Keratinocyte (primary cell): ENCODE results near the gene SCTR. TPM values are rescaled to one million over a fixed set of nuclear protein-coding genes. Genes with fewer than 3 reads are reported as not detected.

Experiments
- DNase-seq: peaks from one replicate; pipeline ENCODE4 v3.0.0-alpha.2; 2011; ENCODE audit warnings: low read depth, missing footprints, low spot score
- FAIRE-seq: peaks from 2 replicates; lab custom pipeline; 2011; peaks lifted over from hg19 to GRCh38; lab: Jason Lieb, UNC
- H2AFZ ChIP-seq: 2 replicates; pipeline ENCODE4 v1.6.0; 2012; ENCODE audit warnings: low read length, control low read depth, inconsistent platforms; ENCODE audit not compliant: control insufficient read depth
- H3K27ac ChIP-seq: 2 replicates; pipeline ENCODE4 v1.5.1; 2011; ENCODE audit warnings: low read length; ENCODE audit not compliant: control insufficient read depth, insufficient read depth
- H3K27me3 ChIP-seq: 3 replicates; pipeline ENCODE4 v1.6.0; 2011; ENCODE audit warnings: low read length; ENCODE audit not compliant: control insufficient read depth, insufficient read depth; ENCODE audit errors: extremely low read depth
- H3K36me3 ChIP-seq, 2 experiments: 2 replicates in 1 of 2; 3 replicates in 1 of 2; pipeline ENCODE4 v1.5.1; 2011; ENCODE audit warnings: low read length in 2 of 2, mild to moderate bottlenecking in 1 of 2; ENCODE audit not compliant: control insufficient read depth in 2 of 2, insufficient read depth in 2 of 2; ENCODE audit errors: extremely low read depth in 1 of 2
- H3K4me1 ChIP-seq: 3 replicates; pipeline ENCODE4 v1.5.1; 2011; ENCODE audit warnings: low read length; ENCODE audit not compliant: control insufficient read depth, insufficient read depth; ENCODE audit errors: extremely low read depth
- H3K4me2 ChIP-seq: 3 replicates; pipeline ENCODE4 v1.6.0; 2011; ENCODE audit warnings: low read depth, low read length; ENCODE audit not compliant: control insufficient read depth, insufficient read depth; ENCODE audit errors: extremely low read depth
- H3K4me3 ChIP-seq, 3 experiments: fragments of 200-600 bp in 1 of 3; sonication (generic) in 1 of 3; 2 replicates in 2 of 3; 3 replicates in 1 of 3; pipeline ENCODE4 v1.5.1; 2011 to 2016; ENCODE audit warnings: low read length in 3 of 3, mild to moderate bottlenecking in 3 of 3, control low read depth in 2 of 3, inconsistent platforms in 1 of 3, low read depth in 1 of 3, mixed read lengths in 1 of 3, mixed run types in 1 of 3, moderate library complexity in 1 of 3; ENCODE audit not compliant: control insufficient read depth in 2 of 3, insufficient read depth in 2 of 3; ENCODE audit errors: extremely low read depth in 1 of 3
- H3K79me2 ChIP-seq: 2 replicates; pipeline ENCODE4 v1.6.0; 2012; ENCODE audit warnings: low read length; ENCODE audit not compliant: control insufficient read depth, insufficient read depth
- H3K9ac ChIP-seq: 3 replicates; pipeline ENCODE4 v1.6.0; 2011; ENCODE audit warnings: low read length; ENCODE audit not compliant: control insufficient read depth, insufficient read depth; ENCODE audit errors: extremely low read depth
- H3K9me1 ChIP-seq: 3 replicates; pipeline ENCODE4 v1.6.0; 2011; ENCODE audit warnings: low read length; ENCODE audit not compliant: control insufficient read depth, insufficient read depth; ENCODE audit errors: extremely low read depth
- H3K9me3 ChIP-seq: 2 replicates; pipeline ENCODE4 v1.5.1; 2012; ENCODE audit warnings: low read depth, low read length; ENCODE audit not compliant: control insufficient read depth
- H4K20me1 ChIP-seq: 3 replicates; pipeline ENCODE4 v1.6.0; 2011; ENCODE audit warnings: low read length; ENCODE audit not compliant: control insufficient read depth, insufficient read depth; ENCODE audit errors: extremely low read depth
- EZH2 ChIP-seq: IDR thresholded peaks from one replicate; pipeline ENCODE4 v1.6.1; 2012; ENCODE audit warnings: inconsistent platforms, mild to moderate bottlenecking, low read length, moderate library complexity
- dilution Hi-C: fragments of 300-500 bp; cut with MboI; formaldehyde crosslinking; loops from one replicate; pipeline ENCODE4 v1.7.0; 2020; ENCODE audit warnings: low sequenced_read_pairs; ENCODE audit not compliant: extremely low pct_ligation_motif_present
- polyA plus RNA-seq, 5 experiments: library from polyadenylated mRNA; depleted of rRNA in 3 of 5; stranded (reverse) in 3 of 5; stranded (forward) in 1 of 5; unstranded in 1 of 5; fragments of >200 nt; gene quantifications; 1 replicate in 1 of 5; 2 replicates in 3 of 5; 3 replicates in 1 of 5; pipeline versions ENCODE4 v1.2.1 to v1.2.3, GENCODE V29; 2011 to 2012; ENCODE audit warnings: missing spikeins in 2 of 5, low read depth in 1 of 5, low replicate concordance in 1 of 5
- TF ChIP-seq, protein P1 (sequence below), 3 experiments: IDR thresholded peaks in 1 of 3; conservative IDR thresholded peaks in 1 of 3; optimal IDR thresholded peaks in 1 of 3; 2 replicates in 2 of 3; 3 replicates in 1 of 3; pipeline versions ENCODE3 to v1.5.1; 2011; ENCODE audit warnings: low read length in 3 of 3, mild to moderate bottlenecking in 3 of 3, moderate library complexity in 2 of 3, control low read depth in 1 of 3, inconsistent platforms in 1 of 3; ENCODE audit not compliant: insufficient read depth in 2 of 3; ENCODE audit errors: extremely low read depth in 1 of 3

The SCTR gene
- polyA plus RNA-seq, 1 donor (not counting 4 experiments of a cell fraction or from before 2014, with no cell fraction given): not detected

GRCh38 chr2:119441376-119442225, 82.7 kb downstream of the SCTR start:
- TF ChIP-seq, protein P1, sequence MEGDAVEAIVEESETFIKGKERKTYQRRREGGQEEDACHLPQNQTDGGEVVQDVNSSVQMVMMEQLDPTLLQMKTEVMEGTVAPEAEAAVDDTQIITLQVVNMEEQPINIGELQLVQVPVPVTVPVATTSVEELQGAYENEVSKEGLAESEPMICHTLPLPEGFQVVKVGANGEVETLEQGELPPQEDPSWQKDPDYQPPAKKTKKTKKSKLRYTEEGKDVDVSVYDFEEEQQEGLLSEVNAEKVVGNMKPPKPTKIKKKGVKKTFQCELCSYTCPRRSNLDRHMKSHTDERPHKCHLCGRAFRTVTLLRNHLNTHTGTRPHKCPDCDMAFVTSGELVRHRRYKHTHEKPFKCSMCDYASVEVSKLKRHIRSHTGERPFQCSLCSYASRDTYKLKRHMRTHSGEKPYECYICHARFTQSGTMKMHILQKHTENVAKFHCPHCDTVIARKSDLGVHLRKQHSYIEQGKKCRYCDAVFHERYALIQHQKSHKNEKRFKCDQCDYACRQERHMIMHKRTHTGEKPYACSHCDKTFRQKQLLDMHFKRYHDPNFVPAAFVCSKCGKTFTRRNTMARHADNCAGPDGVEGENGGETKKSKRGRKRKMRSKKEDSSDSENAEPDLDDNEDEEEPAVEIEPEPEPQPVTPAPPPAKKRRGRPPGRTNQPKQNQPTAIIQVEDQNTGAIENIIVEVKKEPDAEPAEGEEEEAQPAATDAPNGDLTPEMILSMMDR (optimal IDR thresholded peaks at IDR 0.05 in 1 of 3, IDR thresholded peaks at IDR 0.05 in 1 of 3, conservative IDR thresholded peaks at IDR 0.05 in 1 of 3; ENCODE audit: extremely low read depth in 1 of 3, insufficient read depth in 2 of 3, low read length in 3 of 3): no peak
- TF ChIP-seq EZH2: no peak
- Histone ChIP-seq H3K9ac (no peak overlapping the region), H3K4me1 (no peaks in the 10 kb centered on the region), H3K4me3 (no peak overlapping the region), H3K36me3 (no peaks in the 10 kb centered on the region), H3K79me2 (no peaks in the 10 kb centered on the region), H4K20me1 (no peaks in the 10 kb centered on the region), H3K9me1 (no peaks in the 10 kb centered on the region), H2AFZ (no peak overlapping the region), H3K27me3 (peaks cover 8% of the 10 kb centered on the region), H3K9me3 (no peaks in the 10 kb centered on the region), H3K27ac (no peak overlapping the region), H3K4me2 (no peak overlapping the region)
- DNase-seq: no peak
- dilution Hi-C loops: no loop called here
- no peak for FAIRE-seq

DNA sequence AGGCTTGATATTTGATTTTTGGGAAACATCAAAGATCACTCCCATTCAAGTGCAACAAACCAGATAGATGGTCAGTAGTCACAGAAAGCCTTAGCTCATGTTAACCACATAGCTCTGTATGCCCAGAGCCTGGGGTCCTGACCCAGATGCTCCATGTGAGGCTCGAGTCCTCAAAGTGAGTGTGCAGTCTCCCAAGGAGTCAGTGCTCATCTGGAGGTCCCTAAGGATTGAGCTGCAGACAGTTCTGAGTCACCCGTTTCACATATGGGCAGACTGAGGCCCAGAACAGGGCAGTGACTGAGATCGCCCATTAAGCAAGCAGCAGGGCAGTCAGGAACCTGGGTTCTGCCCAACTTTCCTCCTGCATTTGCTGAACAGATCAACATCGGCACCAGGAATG, 83.4 kb downstream of the SCTR start:
- dilution Hi-C loops: no loop called here
- Histone ChIP-seq H3K4me2 (no peak overlapping the region), H3K27me3 (peaks cover 3% of the 10 kb centered on the region), H3K9me3 (no peaks in the 10 kb centered on the region), H3K4me1 (no peaks in the 10 kb centered on the region), H3K9me1 (no peaks in the 10 kb centered on the region), H3K4me3 (no peak overlapping the region), H2AFZ (no peak overlapping the region), H4K20me1 (no peaks in the 10 kb centered on the region), H3K36me3 (no peaks in the 10 kb centered on the region), H3K9ac (no peak overlapping the region), H3K79me2 (no peaks in the 10 kb centered on the region), H3K27ac (no peak overlapping the region)
- DNase-seq: no peak
- no peak for TF ChIP-seq EZH2
- TF ChIP-seq, protein P1 (optimal IDR thresholded peaks at IDR 0.05 in 1 of 3, IDR thresholded peaks at IDR 0.05 in 1 of 3, conservative IDR thresholded peaks at IDR 0.05 in 1 of 3; ENCODE audit: extremely low read depth in 1 of 3, insufficient read depth in 2 of 3, low read length in 3 of 3): no peak
- no peak for FAIRE-seq
